Endodermal cell (in vitro differentiated cells): Measurements from ENCODE around the gene COL13A1. TPM values are rescaled to one million over a fixed set of nuclear protein-coding genes. Genes with fewer than 3 reads are reported as not detected.

ENCODE experiments used
- DNase-seq: peaks from one replicate; pipeline ENCODE4 v3.0.0-alpha.2; 2017
- H3K27ac ChIP-seq: 2 replicates; pipeline ENCODE4 v1.5.1; 2013; ENCODE audit warnings: mild to moderate bottlenecking, low read depth, low read length, moderate library complexity
- H3K27me3 ChIP-seq: 2 replicates; pipeline ENCODE4 v1.6.1; 2013; ENCODE audit warnings: mild to moderate bottlenecking, low read length, moderate library complexity; ENCODE audit not compliant: insufficient read depth, control insufficient read depth, poor library complexity, severe bottlenecking
- H3K36me3 ChIP-seq: 2 replicates; pipeline ENCODE4 v1.7.0; 2013; ENCODE audit warnings: mild to moderate bottlenecking, low read length, moderate library complexity; ENCODE audit not compliant: control insufficient read depth, insufficient read depth
- H3K4me1 ChIP-seq: one replicate; pipeline ENCODE4 v1.7.0; 2013; ENCODE audit warnings: low read length; ENCODE audit not compliant: control insufficient read depth, insufficient read depth
- H3K4me3 ChIP-seq: 2 replicates; pipeline ENCODE4 v1.5.1; 2013; ENCODE audit warnings: mild to moderate bottlenecking, low read length, moderate library complexity
- H3K9ac ChIP-seq: 2 replicates; pipeline ENCODE4 v1.6.1; 2013; ENCODE audit warnings: mild to moderate bottlenecking, low read length, moderate library complexity; ENCODE audit not compliant: poor library complexity, severe bottlenecking; ENCODE audit errors: extremely low read depth
- H3K9me3 ChIP-seq: 2 replicates; pipeline ENCODE4 v1.6.1; 2013; ENCODE audit warnings: mild to moderate bottlenecking, low read length, moderate library complexity; ENCODE audit not compliant: control insufficient read depth
- H3K27ac Mint-ChIP-seq: 2 replicates; pipeline ENCODE4 v1.8.0; 2020; ENCODE audit warnings: mixed read lengths
- H3K27me3 Mint-ChIP-seq: 2 replicates; pipeline ENCODE4 v1.8.0; 2021; ENCODE audit warnings: mild to moderate bottlenecking, mixed read lengths; ENCODE audit not compliant: insufficient read depth
- H3K36me3 Mint-ChIP-seq: 2 replicates; pipeline ENCODE4 v1.8.0; 2020; ENCODE audit warnings: low read depth, mixed read lengths
- H3K4me1 Mint-ChIP-seq: 2 replicates; pipeline ENCODE4 v1.8.0; 2020; ENCODE audit warnings: mixed read lengths
- H3K4me3 Mint-ChIP-seq: 2 replicates; pipeline ENCODE4 v1.8.0; 2020; ENCODE audit warnings: mild to moderate bottlenecking, moderate library complexity, mixed read lengths
- H3K9me3 Mint-ChIP-seq: 2 replicates; pipeline ENCODE4 v1.8.0; 2020; ENCODE audit warnings: mild to moderate bottlenecking, mixed read lengths
- whole genome bisulfite sequencing, 2 experiments: methylation state at CpG; one replicate each; pipeline versions ENCODE4 v1.1.5 to v1.1.7; 2013; ENCODE audit warnings: missing lambda C conversion rate in 2 of 2, mixed read lengths in 1 of 2; ENCODE audit not compliant: insufficient coverage in 1 of 2, insufficient read length in 1 of 2; 5-methylcytosine and 5-hydroxymethylcytosine counted together
- total RNA-seq, 2 donors: library from RNA; stranded (reverse); fragmentation: NEBNext Ultra II Directional in 1 of 2; extraction: Animal tissue kit (Norgen Biotek cat#: 25700) in 1 of 2; gene quantifications; 2 replicates in 1 of 2; 3 replicates in 1 of 2; pipeline ENCODE4 v1.2.1, GENCODE V29; 2021
- TF ChIP-seq, protein P1 (sequence below): fragments of 200-600 bp; sonication (generic); conservative IDR thresholded peaks from 2 replicates; pipeline ENCODE4 v1.5.0; 2021; ENCODE audit warnings: antibody characterized with exemption, mild to moderate bottlenecking

The COL13A1 gene
- total RNA-seq, 2 donors from 2014 or later: 15.9 to 20.7 TPM

DNA sequence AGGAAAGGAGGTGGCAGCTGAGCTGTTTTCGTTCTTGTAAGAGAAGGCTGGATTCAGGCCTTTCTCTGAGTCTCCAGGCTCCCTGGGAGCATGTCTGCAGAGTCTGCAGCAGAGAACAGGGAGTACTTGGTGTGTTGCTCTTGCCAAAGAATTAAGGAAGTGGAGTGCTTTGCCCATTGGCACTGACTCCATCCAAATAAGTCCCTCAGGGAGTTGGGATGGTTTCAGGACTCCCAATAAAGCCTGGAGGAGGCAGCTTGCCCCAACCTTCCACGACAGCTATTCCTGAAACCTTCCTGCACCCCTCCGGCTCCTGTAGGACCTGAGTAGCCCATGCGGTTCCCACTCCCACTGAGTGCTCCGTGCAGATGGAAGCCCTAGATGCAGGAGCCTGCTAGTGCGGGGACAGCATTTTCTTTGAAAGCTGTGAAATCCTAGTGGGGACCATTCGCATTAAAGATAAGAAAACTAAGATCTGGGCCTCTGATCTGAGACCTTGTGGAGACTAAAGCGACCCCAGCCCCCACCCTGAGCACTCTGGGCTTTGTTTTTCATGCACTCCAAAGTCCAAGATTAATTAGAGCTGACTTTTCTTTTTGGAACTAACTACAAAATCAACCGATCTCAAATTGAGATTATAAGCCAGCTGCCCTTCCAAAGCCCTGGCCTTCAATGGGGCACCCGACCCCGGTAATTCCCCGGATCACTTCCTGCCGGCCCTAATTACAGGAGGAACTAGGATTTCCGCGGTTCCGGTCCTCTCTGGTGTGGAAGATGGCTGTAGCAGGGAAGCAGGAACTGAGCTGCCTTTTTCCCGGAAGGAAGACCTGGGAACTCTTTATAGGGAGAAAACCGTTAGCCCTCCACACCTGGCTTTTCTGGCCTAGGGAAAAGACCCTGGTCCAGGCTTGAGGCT lies 110.2 kb downstream of the COL13A1 start:
- Mint-ChIP-seq H3K27ac (peak overlapping the region; percentile 48), H3K9me3 (no peaks in the 10 kb centered on the region), H3K4me1 (peaks cover 20% of the 10 kb centered on the region), H3K4me3 (no peak overlapping the region), H3K36me3 (no peaks in the 10 kb centered on the region), H3K27me3 (peaks cover 6% of the 10 kb centered on the region)
- TF ChIP-seq, protein P1, sequence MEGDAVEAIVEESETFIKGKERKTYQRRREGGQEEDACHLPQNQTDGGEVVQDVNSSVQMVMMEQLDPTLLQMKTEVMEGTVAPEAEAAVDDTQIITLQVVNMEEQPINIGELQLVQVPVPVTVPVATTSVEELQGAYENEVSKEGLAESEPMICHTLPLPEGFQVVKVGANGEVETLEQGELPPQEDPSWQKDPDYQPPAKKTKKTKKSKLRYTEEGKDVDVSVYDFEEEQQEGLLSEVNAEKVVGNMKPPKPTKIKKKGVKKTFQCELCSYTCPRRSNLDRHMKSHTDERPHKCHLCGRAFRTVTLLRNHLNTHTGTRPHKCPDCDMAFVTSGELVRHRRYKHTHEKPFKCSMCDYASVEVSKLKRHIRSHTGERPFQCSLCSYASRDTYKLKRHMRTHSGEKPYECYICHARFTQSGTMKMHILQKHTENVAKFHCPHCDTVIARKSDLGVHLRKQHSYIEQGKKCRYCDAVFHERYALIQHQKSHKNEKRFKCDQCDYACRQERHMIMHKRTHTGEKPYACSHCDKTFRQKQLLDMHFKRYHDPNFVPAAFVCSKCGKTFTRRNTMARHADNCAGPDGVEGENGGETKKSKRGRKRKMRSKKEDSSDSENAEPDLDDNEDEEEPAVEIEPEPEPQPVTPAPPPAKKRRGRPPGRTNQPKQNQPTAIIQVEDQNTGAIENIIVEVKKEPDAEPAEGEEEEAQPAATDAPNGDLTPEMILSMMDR: no peak
- H3K36me3 ChIP-seq: no peaks in the 10 kb centered on the region
- H3K4me3 ChIP-seq: no peak overlapping the region
- no peak for DNase-seq
- no peaks in the 10 kb centered on the region for H3K9me3 ChIP-seq
- 88 to 89% methylated on average over 16 to 18 of the region's 18 CpGs for WGBS, 2 experiments
- no peak overlapping the region for H3K9ac ChIP-seq
- H3K4me1 ChIP-seq: peaks cover 7% of the 10 kb centered on the region
- H3K27me3 ChIP-seq: no peaks in the 10 kb centered on the region
- H3K27ac ChIP-seq: no peak overlapping the region

DNA sequence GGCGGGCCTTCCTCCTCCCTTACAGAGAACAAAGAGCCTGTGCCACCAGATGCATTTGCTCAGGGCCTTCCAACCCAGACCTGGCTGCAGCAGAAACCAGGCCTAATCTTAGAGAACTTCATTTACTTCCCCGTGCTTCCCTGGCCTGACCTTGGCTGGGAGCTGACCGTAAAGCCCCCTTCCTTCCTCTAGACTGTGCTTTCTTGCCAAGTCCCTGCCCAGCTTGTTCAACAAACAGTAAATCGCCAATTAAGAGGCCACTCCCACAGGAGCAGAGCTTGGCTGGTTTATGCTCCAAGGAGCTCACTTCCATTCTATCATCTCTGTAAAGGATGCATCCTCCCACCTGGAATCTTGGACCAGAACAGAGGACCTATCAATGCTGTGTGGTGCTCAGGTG lies 110.9 kb downstream of the COL13A1 start:
- Histone ChIP-seq H3K27me3 (no peaks in the 10 kb centered on the region), H3K4me3 (no peak overlapping the region), H3K4me1 (peaks cover 7% of the 10 kb centered on the region), H3K27ac (no peak overlapping the region), H3K36me3 (no peaks in the 10 kb centered on the region), H3K9ac (no peak overlapping the region), H3K9me3 (no peaks in the 10 kb centered on the region)
- H3K4me1 Mint-ChIP-seq: peaks cover 20% of the 10 kb centered on the region
- 80 to 85% methylated on average over 3 to 4 of the region's 4 CpGs for WGBS, 2 experiments
- H3K27me3 Mint-ChIP-seq: peaks cover 6% of the 10 kb centered on the region
- no peak overlapping the region for H3K4me3 Mint-ChIP-seq
- H3K36me3 Mint-ChIP-seq: no peaks in the 10 kb centered on the region
- no peak for DNase-seq
- no peaks in the 10 kb centered on the region for H3K9me3 Mint-ChIP-seq
- TF ChIP-seq, protein P1: no peak
- H3K27ac Mint-ChIP-seq: peak overlapping the region; percentile 44

DNA sequence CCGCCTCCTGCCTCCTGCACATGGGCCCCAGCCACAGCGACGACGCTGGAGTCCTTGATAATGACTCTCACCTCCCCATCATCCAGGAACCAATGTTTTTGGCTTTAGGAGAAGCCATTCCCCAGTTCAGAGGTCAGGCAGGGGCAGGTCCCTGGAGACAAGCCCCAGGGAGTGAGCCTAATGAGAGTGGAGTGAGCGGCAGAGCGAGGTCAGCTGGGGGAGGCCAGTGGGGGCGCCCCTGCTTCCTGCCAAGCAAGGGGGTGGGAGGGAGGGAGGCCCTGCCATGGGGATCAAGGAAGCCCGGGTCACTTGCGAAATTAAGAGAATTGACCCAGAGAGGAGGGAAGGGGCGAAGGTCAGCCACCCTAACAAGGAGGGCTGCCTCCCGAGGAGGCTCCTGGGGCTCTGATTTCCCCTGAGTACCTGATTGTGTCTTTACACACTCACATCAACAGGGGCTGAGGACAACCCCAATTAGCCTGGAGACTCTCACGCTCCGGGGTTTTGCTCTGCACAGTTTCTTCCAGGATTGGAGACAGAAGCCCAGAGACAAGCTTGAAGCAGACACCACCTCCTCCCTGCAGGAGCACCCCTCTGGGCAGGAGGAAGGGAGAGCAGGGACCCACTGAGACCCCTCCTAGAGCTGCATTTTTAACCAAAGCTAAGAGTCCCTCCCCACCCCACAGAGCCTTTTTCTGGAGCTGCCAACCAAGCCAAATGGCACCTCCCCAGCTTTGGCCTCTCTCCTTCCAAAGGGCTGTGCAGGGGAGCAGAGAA lies 112.1 kb downstream of the COL13A1 start:
- Histone ChIP-seq H3K36me3 (no peaks in the 10 kb centered on the region), H3K27me3 (no peaks in the 10 kb centered on the region), H3K9ac (no peak overlapping the region), H3K9me3 (no peaks in the 10 kb centered on the region), H3K4me3 (no peak overlapping the region), H3K4me1 (peaks cover 7% of the 10 kb centered on the region), H3K27ac (no peak overlapping the region)
- TF ChIP-seq, protein P1: no peak
- Mint-ChIP-seq H3K27me3 (peaks cover 6% of the 10 kb centered on the region), H3K27ac (no peak overlapping the region), H3K36me3 (peaks cover 1% of the 10 kb centered on the region), H3K4me3 (no peak overlapping the region), H3K4me1 (peaks cover 20% of the 10 kb centered on the region), H3K9me3 (no peaks in the 10 kb centered on the region)
- WGBS, 2 experiments: 83 to 86% methylated on average over 4 to 13 of the region's 13 CpGs
- DNase-seq: no peak
